Stimulated activated CD8-positive, alpha-beta memory T cell treated with anti-CD3 and anti-CD28 coated beads, Interleukin-15, amount 100 ng/mL, for 48 hours (primary cell): Measurements from ENCODE around the gene GFAP.
A peak's percentile ranks its signal among the peaks of the same experiment; 100 is the strongest.

Experiments
- DNase-seq, 2 donors: peaks; one replicate each; pipeline ENCODE4 v3.0.0-alpha.2; 2020; ENCODE audit warnings: low read depth in 2 of 2

GFAP gene

GRCh38 chr17:44914148-44914547, 1.2 kb downstream of the GFAP start:
- DNase-seq: no peak

GRCh38 chr17:44913676-44914075, 1.6 kb downstream of the GFAP start:
- no peak for DNase-seq

GRCh38 chr17:44912763-44913544, 2.3 kb downstream of the GFAP start:
- no peak for DNase-seq

GRCh38 chr17:44911133-44912001, 3.9 kb downstream of the GFAP start:
- peak in 1 of 2 donors; percentile 34 for DNase-seq

- DNase-seq: no peak
These were observed 4.8 kb downstream of the GFAP start for GRCh38 chr17:44910231-44911106.

GRCh38 chr17:44909681-44910144, 5.6 kb downstream of the GFAP start:
- DNase-seq: no peak

- DNase-seq: no peak
These were observed 6.5 kb downstream of the GFAP start for GRCh38 chr17:44908761-44909326.

- DNase-seq: no peak
These were observed 7.4 kb downstream of the GFAP start for GRCh38 chr17:44907729-44908470.

- DNase-seq: no peak
These were observed 8.3 kb downstream of the GFAP start for GRCh38 chr17:44906763-44907728.

- no peak for DNase-seq
These were observed 9.2 kb downstream of the GFAP start for GRCh38 chr17:44906010-44906646.

GRCh38 chr17:44905006-44906000, 10.0 kb downstream of the GFAP start:
- DNase-seq: no peak

GRCh38 chr17:44904001-44904984, 11.0 kb downstream of the GFAP start:
- DNase-seq: no peak

- no peak for DNase-seq
These were observed 12.2 kb downstream of the GFAP start for GRCh38 chr17:44903012-44903685.

GRCh38 chr17:44902135-44902760, 13.1 kb downstream of the GFAP start:
- no peak for DNase-seq

GRCh38 chr17:44901411-44901921, 13.8 kb downstream of the GFAP start:
- DNase-seq: no peak
